A549 treated with Hydrocortisone at 1 μM for 4 hours (cell line): ENCODE data around the gene TTL. TPM values are rescaled to one million over a fixed set of nuclear protein-coding genes. Genes with fewer than 3 reads are reported as not detected.

Experiments
- total RNA-seq: library from RNA; stranded (reverse); fragments of 200-300 nt; extraction: Qiagen RNA extraction; gene quantifications from 5 replicates; pipeline ENCODE4 v1.2.3, GENCODE V29; 2022

The TTL gene
- 34.7 to 41.0 TPM (median 37.8 TPM) in 5 replicates for total RNA-seq

GRCh38 chr2:112481528-112482233 lies at the start of gene TTL:
Gene TTL, plus strand, starts transcription at chr2:112482156. Its CDS starts 189 bp downstream, at chr2:112482345.

DNA sequence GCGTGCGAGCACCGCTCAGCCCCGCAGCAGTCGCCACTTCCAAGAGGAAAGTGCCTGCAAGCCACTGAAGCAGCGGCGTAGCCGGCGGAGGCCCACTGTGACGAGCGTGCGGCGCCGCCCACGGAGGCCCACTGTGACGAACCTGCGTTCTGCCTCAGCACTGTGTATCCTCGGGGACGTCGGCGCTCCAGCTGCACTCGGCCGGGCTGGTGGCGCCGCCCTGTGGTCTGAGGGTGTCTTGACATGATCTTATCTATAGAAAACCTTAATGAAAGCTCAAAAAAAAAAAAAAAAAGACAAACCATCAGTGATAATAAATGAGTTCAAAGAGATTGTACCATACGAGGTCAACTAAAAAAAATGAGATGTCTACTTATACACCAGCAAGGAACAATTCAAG lies 48.5 kb upstream of the TTL start, which contains the start of gene RGPD8:
Gene RGPD8, minus strand, starts transcription at position 166 of the 400 bp plus-strand sequence. CDS start 192 bp downstream, outside the sequence.

DNA sequence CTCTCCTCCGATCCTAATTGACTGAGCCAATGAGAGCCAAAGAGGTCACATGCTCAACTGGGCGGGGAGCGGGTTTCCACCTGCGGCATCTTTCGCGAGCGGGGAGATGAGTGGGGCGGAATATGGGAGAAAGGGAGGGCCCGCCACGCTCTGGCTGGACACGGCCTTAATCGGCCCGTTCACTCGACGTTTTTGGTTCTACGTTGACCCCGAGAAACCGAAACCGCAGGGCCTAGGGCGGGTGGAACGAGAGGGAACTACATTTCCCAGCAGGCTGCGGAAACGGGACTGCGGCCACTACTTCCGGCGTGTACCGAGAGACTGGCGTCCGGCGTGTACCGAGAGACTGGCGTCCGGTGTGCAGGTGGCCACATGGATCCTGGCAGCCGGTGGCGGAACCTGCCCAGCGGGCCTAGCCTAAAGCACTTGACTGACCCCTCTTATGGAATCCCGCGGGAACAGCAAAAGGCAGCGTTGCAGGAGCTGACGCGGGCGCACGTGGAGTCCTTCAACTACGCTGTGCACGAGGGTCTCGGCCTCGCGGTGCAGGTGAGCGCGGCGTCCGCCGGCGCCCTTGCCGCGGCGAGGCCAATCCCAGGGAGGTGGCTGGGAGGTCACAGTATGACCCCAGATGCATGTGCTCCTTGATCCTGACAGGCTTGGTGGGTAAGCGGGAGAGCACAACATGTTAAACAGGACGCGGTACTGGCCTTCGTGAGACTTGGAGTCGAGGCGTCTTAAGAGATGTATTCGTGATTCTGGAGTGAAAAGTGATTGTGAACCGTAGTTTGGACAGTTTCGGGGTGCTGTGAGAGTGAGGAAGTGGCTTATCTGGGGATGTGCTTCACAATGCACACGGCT lies 60.4 kb downstream of the TTL start, which contains the start of gene POLR1B:
Gene POLR1B, plus strand, starts transcription at position 343 of the 861 bp plus-strand sequence. Its CDS starts 30 bp downstream, at position 373.

DNA sequence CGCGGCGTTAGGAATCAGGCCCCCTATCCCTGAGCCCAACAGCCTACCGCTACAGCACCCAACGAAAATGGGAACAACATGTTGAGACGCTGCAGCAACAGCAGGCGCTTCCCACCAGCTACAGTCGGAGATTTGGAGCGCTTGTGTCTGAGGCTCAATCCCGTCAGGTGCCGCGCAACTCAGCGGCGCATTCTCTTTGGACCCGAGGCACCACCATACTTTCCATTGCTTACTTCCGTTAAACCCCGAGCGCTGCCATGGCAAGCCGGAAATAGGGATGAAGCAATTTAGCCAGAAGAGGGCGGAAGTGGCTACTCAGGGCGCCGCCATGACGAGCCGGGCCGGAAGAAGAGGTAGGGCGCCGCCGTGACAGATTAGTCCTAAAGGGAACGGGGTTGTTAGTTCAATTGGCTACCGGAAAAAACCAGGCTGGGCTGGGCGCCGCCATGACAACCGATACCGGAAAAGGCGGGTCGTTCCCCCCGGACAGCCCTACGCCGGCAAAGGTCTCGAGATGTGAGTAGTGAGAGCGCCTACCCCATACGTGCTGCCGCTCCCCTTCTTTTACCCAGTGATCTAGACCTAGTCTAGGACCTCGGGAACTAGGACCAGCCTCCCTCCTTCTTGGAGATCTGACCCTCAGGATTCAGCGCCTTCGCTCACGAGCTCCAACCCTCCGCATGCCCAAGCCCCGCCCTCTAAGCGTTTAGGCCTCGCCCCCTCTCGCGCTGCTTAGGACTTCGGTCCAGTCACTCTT lies 102.4 kb downstream of the TTL start, which contains the start of gene CHCHD5:
Gene CHCHD5, plus strand, starts transcription at position 476 of the 757 bp plus-strand sequence. Its CDS starts 39 bp downstream, at position 515.

Other genes with a start within 250 kb of the TTL start
- 12.0 to 14.7 TPM (median 13.4 TPM) in 5 replicates for gene ZC3H8, start 227.1 kb upstream of the TTL start, total RNA-seq
- gene ZC3H6, start 206.6 kb upstream of the TTL start, total RNA-seq, result 0.29 to 0.69 TPM (median 0.31 TPM) in 5 replicates
- 2.3 to 4.7 TPM (median 2.9 TPM) in 5 replicates for gene RGPD8, start 48.5 kb upstream of the TTL start, total RNA-seq
- gene POLR1B, start 60.3 kb downstream of the TTL start, total RNA-seq, result 22.0 to 31.3 TPM (median 22.6 TPM) in 5 replicates
- gene CHCHD5, start 102.5 kb downstream of the TTL start, total RNA-seq, result 57.5 to 65.1 TPM (median 59.7 TPM) in 5 replicates
- gene SLC20A1, start 163.8 kb downstream of the TTL start, total RNA-seq, result 135 to 183 TPM (median 150 TPM) in 5 replicates
- not detected in 5 replicates for gene NT5DC4, start 238.9 kb downstream of the TTL start, total RNA-seq